ENCODE results near the gene GLRA2.

Gene GLRA2

GRCh38 chrX:14697451-14697850 lies 168.1 kb downstream of the GLRA2 start:
- FAIRE-seq = no peak
- peak; percentile 32 for TF ChIP-seq CTCF (IDR thresholded peaks at IDR 0.05; ENCODE audit: insufficient read depth, missing control alignments)
- no peak for DNase-seq (ENCODE audit: insufficient read length, low spot score)

- no peak for TF ChIP-seq CTCF (IDR thresholded peaks at IDR 0.05; ENCODE audit: insufficient read depth, missing control alignments)
- FAIRE-seq = no peak
- DNase-seq (ENCODE audit: insufficient read length, low spot score) = no peak
Observed at GRCh38 chrX:14698790-14699189, 169.5 kb downstream of the GLRA2 start.

GRCh38 chrX:14700982-14701381 lies 171.6 kb downstream of the GLRA2 start:
- no peak for TF ChIP-seq CTCF (IDR thresholded peaks at IDR 0.05; ENCODE audit: insufficient read depth, missing control alignments)
- DNase-seq (ENCODE audit: insufficient read length, low spot score) = no peak
- no peak for FAIRE-seq

GRCh38 chrX:14702145-14702544 lies 172.8 kb downstream of the GLRA2 start:
- no peak for FAIRE-seq
- no peak for TF ChIP-seq CTCF (IDR thresholded peaks at IDR 0.05; ENCODE audit: insufficient read depth, missing control alignments)

GRCh38 chrX:14712096-14712495 lies 182.8 kb downstream of the GLRA2 start:
- no peak for DNase-seq (ENCODE audit: insufficient read length, low spot score)
- no peak for TF ChIP-seq CTCF (IDR thresholded peaks at IDR 0.05; ENCODE audit: insufficient read depth, missing control alignments)
- no peak for FAIRE-seq

More at GRCh38 chrX:14702145-14702544, 172.8 kb downstream of the GLRA2 start:
- no peak for DNase-seq (ENCODE audit: insufficient read length, low spot score)

- DNase-seq (ENCODE audit: insufficient read length, low spot score) (no peak), FAIRE-seq (no peak)
- TF ChIP-seq CTCF (IDR thresholded peaks at IDR 0.05; ENCODE audit: insufficient read depth, missing control alignments) = no peak
Observed at GRCh38 chrX:14717949-14718348, 188.6 kb downstream of the GLRA2 start.

GRCh38 chrX:14718403-14718802 lies 189.1 kb downstream of the GLRA2 start:
- DNase-seq (ENCODE audit: insufficient read length, low spot score) (no peak), FAIRE-seq (no peak)
- no peak for TF ChIP-seq CTCF (IDR thresholded peaks at IDR 0.05; ENCODE audit: insufficient read depth, missing control alignments)

Data from D721Med (cell line).